GM23338 (cell line): ENCODE results near the gene OMG. TPM values are rescaled to one million over a fixed set of nuclear protein-coding genes. Genes with fewer than 3 reads are reported as not detected.

Source experiments
- ATAC-seq: fragments of 200-7000 bp; cut with Tn5 transposase; 3 replicates; pipeline ENCODE4 v1.9.1; 2020
- DNase-seq: peaks from one replicate; pipeline ENCODE4 v3.0.0-alpha.2; 2015; ENCODE audit warnings: low spot score
- H2AFZ ChIP-seq: fragments of 200-600 bp; sonication (generic); 2 replicates; pipeline ENCODE4 v1.8.0; 2016; ENCODE audit warnings: antibody characterized with exemption, mild to moderate bottlenecking, moderate library complexity
- H3F3A ChIP-seq: fragments of 200-600 bp; sonication (generic); replicated peaks from 2 replicates; pipeline ENCODE4 v1.8.0; 2017; ENCODE audit warnings: antibody characterized with exemption, mixed run types, low read depth
- H3K27ac ChIP-seq: fragments of 200-600 bp; sonication (generic); 2 replicates; pipeline ENCODE4 v1.6.1; 2016; ENCODE audit warnings: low read depth
- H3K27me3 ChIP-seq: fragments of 200-600 bp; sonication (generic); 2 replicates; pipeline ENCODE4 v1.8.0; 2016; ENCODE audit warnings: mild to moderate bottlenecking, mixed run types, moderate library complexity; ENCODE audit not compliant: insufficient read depth
- H3K36me3 ChIP-seq: fragments of 200-600 bp; sonication (generic); 2 replicates; pipeline ENCODE4 v1.8.0; 2016; ENCODE audit warnings: mild to moderate bottlenecking; ENCODE audit not compliant: insufficient read depth
- H3K4me1 ChIP-seq: fragments of 200-600 bp; sonication (generic); 2 replicates; pipeline ENCODE4 v1.8.0; 2016; ENCODE audit warnings: mild to moderate bottlenecking, moderate library complexity; ENCODE audit not compliant: insufficient read depth
- H3K4me2 ChIP-seq: fragments of 200-600 bp; sonication (generic); 2 replicates; pipeline ENCODE4 v1.7.1; 2017; ENCODE audit warnings: mixed run types
- H3K4me3 ChIP-seq: fragments of 200-600 bp; sonication (generic); 2 replicates; pipeline ENCODE4 v1.6.1; 2016; ENCODE audit warnings: mixed run types
- H3K79me2 ChIP-seq: fragments of 200-600 bp; sonication (generic); replicated peaks from 2 replicates; pipeline ENCODE4 v1.8.0; 2017; ENCODE audit warnings: mild to moderate bottlenecking; ENCODE audit not compliant: insufficient read depth
- H3K9me2 ChIP-seq: fragments of 200-600 bp; sonication (generic); 2 replicates; pipeline ENCODE4 v1.8.0; 2017; ENCODE audit not compliant: insufficient read depth
- H4K20me1 ChIP-seq: fragments of 200-600 bp; sonication (generic); replicated peaks from 2 replicates; pipeline ENCODE4 v1.8.0; 2017; ENCODE audit warnings: mild to moderate bottlenecking; ENCODE audit not compliant: insufficient read depth
- H3K27ac Mint-ChIP-seq: 2 replicates; pipeline ENCODE4 v1.8.0; 2020; ENCODE audit warnings: inconsistent platforms, mild to moderate bottlenecking, moderate library complexity, mixed read lengths
- H3K27me3 Mint-ChIP-seq: 3 replicates; pipeline ENCODE4 v1.8.0; 2022; ENCODE audit warnings: low read depth, mild to moderate bottlenecking, moderate library complexity, mixed read lengths, inconsistent platforms; ENCODE audit not compliant: insufficient read depth, poor library complexity
- H3K36me3 Mint-ChIP-seq: 3 replicates; pipeline ENCODE4 v1.8.0; 2021; ENCODE audit warnings: low read depth, mild to moderate bottlenecking, inconsistent platforms, moderate library complexity, mixed read lengths
- H3K4me1 Mint-ChIP-seq: 3 replicates; pipeline ENCODE4 v1.8.0; 2020; ENCODE audit warnings: mild to moderate bottlenecking, inconsistent platforms, mixed read lengths
- H3K4me3 Mint-ChIP-seq: 3 replicates; pipeline ENCODE4 v1.8.0; 2021; ENCODE audit warnings: moderate library complexity, mild to moderate bottlenecking, inconsistent platforms, mixed read lengths
- H3K9me3 Mint-ChIP-seq: 3 replicates; pipeline ENCODE4 v1.8.0; 2020; ENCODE audit warnings: moderate library complexity, mild to moderate bottlenecking, inconsistent platforms, mixed read lengths
- CREB1 ChIP-seq: fragments of 250-450 bp; sonication (Bioruptor Pico); IDR thresholded peaks from 2 replicates; pipeline ENCODE4 v1.5.0; 2020; ENCODE audit warnings: low read depth, mild to moderate bottlenecking, moderate library complexity
- CTCF ChIP-seq, 2 experiments: fragments of 200-600 bp in 1 of 2; sonication (generic) in 1 of 2; conservative IDR thresholded peaks; 2 replicates each; pipeline versions ENCODE4 v1.5.1 to v1.6.1; 2016 to 2017; ENCODE audit warnings: antibody characterized with exemption in 2 of 2, low read depth in 2 of 2, mild to moderate bottlenecking in 2 of 2, moderate library complexity in 1 of 2
- ETS1 ChIP-seq: IDR thresholded peaks from 2 replicates; pipeline ENCODE4 v1.6.1; 2016; ENCODE audit warnings: antibody characterized with exemption
- EZH2 ChIP-seq: fragments of 200-600 bp; sonication (generic); IDR thresholded peaks from one replicate; pipeline ENCODE4 v1.8.0; 2017; ENCODE audit warnings: antibody characterized with exemption, mild to moderate bottlenecking, low read depth; ENCODE audit not compliant: unreplicated experiment
- EZH2phosphoT487 ChIP-seq: fragments of 200-600 bp; sonication (generic); IDR thresholded peaks from one replicate; pipeline ENCODE4 v1.8.1; 2018; ENCODE audit warnings: antibody characterized with exemption; ENCODE audit not compliant: unreplicated experiment
- JUNB ChIP-seq: IDR thresholded peaks from one replicate; pipeline ENCODE4 v1.6.1; 2016; ENCODE audit warnings: antibody characterized with exemption; ENCODE audit not compliant: unreplicated experiment
- NANOG ChIP-seq: IDR thresholded peaks from 2 replicates; pipeline ENCODE4 v1.6.1; 2016; ENCODE audit warnings: antibody characterized with exemption, borderline replicate concordance
- POLR2AphosphoS5 ChIP-seq: IDR thresholded peaks from 2 replicates; pipeline ENCODE4 v1.6.1; 2016; ENCODE audit warnings: antibody characterized with exemption, low read depth
- STAT1 ChIP-seq: IDR thresholded peaks from one replicate; pipeline ENCODE4 v1.6.1; 2016; ENCODE audit warnings: antibody characterized with exemption; ENCODE audit not compliant: unreplicated experiment
- ZNF114 ChIP-seq: fragments of 250-450 bp; sonication (Bioruptor Pico); IDR thresholded peaks from 2 replicates; pipeline ENCODE4 v1.5.0; 2020; ENCODE audit warnings: mild to moderate bottlenecking, moderate library complexity
- ZNF331 ChIP-seq: fragments of 250-450 bp; sonication (Bioruptor Pico); IDR thresholded peaks from 2 replicates; pipeline ENCODE4 v1.5.0; 2020; ENCODE audit warnings: low read depth, mild to moderate bottlenecking, moderate library complexity
- ZNF462 ChIP-seq: fragments of 250-450 bp; sonication (Bioruptor Pico); IDR thresholded peaks from 2 replicates; pipeline ENCODE4 v1.5.0; 2020; ENCODE audit warnings: mild to moderate bottlenecking, moderate library complexity
- polyA plus RNA-seq: library from polyadenylated mRNA; unstranded; fragments of >200 nt; fragmentation: Nextera tagmentation; extraction: Ambion mirVana; gene quantifications from 2 replicates; pipeline ENCODE4 v1.2.1, GENCODE V29; 2016
- total RNA-seq: library from RNA; depleted of rRNA; stranded (reverse); fragments of >200 nt; shearing (Covaris generic); gene quantifications from 2 replicates; pipeline ENCODE4 v1.2.3, GENCODE V29; 2014
- TF ChIP-seq, protein P1 (sequence below): IDR thresholded peaks from one replicate; pipeline ENCODE4 v1.6.1; 2018; ENCODE audit warnings: antibody characterized with exemption; ENCODE audit not compliant: unreplicated experiment

The OMG gene
- total and polyA plus RNA-seq, 2 experiments from 2014 or later: 0.71 TPM; not detected in 1

DNA sequence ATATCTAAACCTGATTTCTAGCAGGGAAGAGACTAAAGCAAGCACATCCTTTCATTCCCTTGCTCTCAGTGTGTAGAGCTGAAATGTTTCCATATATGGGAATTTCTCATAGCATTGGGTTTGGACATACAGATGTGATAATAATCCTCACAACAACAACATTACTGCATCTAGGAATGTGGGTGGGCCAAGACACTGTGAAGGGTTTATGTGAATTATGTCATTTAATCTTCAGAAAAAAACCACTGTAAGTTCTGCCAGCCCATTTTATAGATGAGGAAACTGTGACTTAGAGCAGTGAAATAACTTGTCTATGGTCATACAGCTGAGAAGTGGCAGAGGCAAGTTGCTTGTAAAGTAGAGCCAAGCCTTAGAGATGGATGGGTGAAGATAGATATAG lies 5.2 kb downstream of the OMG start:
- TF ChIP-seq EZH2phosphoT487 (no peak), ETS1 (no peak), EZH2 (no peak), ZNF462 (CRISPR knock-in tag) (no peak), POLR2AphosphoS5 (no peak), CTCF (conservative IDR thresholded peaks at IDR 0.05; ENCODE audit: low read depth in 2 of 2) (no peak), ZNF331 (CRISPR knock-in tag) (no peak), JUNB (no peak), NANOG (no peak), CREB1 (CRISPR knock-in tag) (no peak), STAT1 (no peak), ZNF114 (no peak)
- TF ChIP-seq, protein P1, sequence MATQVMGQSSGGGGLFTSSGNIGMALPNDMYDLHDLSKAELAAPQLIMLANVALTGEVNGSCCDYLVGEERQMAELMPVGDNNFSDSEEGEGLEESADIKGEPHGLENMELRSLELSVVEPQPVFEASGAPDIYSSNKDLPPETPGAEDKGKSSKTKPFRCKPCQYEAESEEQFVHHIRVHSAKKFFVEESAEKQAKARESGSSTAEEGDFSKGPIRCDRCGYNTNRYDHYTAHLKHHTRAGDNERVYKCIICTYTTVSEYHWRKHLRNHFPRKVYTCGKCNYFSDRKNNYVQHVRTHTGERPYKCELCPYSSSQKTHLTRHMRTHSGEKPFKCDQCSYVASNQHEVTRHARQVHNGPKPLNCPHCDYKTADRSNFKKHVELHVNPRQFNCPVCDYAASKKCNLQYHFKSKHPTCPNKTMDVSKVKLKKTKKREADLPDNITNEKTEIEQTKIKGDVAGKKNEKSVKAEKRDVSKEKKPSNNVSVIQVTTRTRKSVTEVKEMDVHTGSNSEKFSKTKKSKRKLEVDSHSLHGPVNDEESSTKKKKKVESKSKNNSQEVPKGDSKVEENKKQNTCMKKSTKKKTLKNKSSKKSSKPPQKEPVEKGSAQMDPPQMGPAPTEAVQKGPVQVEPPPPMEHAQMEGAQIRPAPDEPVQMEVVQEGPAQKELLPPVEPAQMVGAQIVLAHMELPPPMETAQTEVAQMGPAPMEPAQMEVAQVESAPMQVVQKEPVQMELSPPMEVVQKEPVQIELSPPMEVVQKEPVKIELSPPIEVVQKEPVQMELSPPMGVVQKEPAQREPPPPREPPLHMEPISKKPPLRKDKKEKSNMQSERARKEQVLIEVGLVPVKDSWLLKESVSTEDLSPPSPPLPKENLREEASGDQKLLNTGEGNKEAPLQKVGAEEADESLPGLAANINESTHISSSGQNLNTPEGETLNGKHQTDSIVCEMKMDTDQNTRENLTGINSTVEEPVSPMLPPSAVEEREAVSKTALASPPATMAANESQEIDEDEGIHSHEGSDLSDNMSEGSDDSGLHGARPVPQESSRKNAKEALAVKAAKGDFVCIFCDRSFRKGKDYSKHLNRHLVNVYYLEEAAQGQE: no peak
- Mint-ChIP-seq H3K9me3 (no peaks in the 10 kb centered on the region), H3K4me1 (peaks cover 12% of the 10 kb centered on the region), H3K27me3 (peaks cover 2% of the 10 kb centered on the region), H3K27ac (no peak overlapping the region), H3K36me3 (peaks cover 5% of the 10 kb centered on the region; the same call in 1 of the 3 replicates), H3K4me3 (no peak overlapping the region)
- H3K4me3 ChIP-seq: no peak overlapping the region
- no peak overlapping the region for H3K4me2 ChIP-seq
- no peaks in the 10 kb centered on the region for H3K79me2 ChIP-seq
- no peak for DNase-seq
- no peaks in the 10 kb centered on the region for H3K9me2 ChIP-seq
- H3K36me3 ChIP-seq: no peaks in the 10 kb centered on the region
- no peaks in the 10 kb centered on the region for H4K20me1 ChIP-seq
- no peaks in the 10 kb centered on the region for H3K27me3 ChIP-seq
- no peak overlapping the region for H2AFZ ChIP-seq
- no peaks in the 10 kb centered on the region for H3F3A ChIP-seq
- no peak overlapping the region for H3K27ac ChIP-seq
- no peak for ATAC-seq
- H3K4me1 ChIP-seq: peaks cover 10% of the 10 kb centered on the region; the same call in 1 of the 2 replicates
